ENCODE measurements around the gene ATG4B. TPM values are rescaled to one million over a fixed set of nuclear protein-coding genes. Genes with fewer than 3 reads are reported as not detected.
A peak's percentile ranks its signal among the peaks of the same experiment; 100 is the strongest.

Gene ATG4B
- total RNA-seq, 6 experiments from 2014 or later: 20.6 to 49.8 (median 39.3) TPM

DNA sequence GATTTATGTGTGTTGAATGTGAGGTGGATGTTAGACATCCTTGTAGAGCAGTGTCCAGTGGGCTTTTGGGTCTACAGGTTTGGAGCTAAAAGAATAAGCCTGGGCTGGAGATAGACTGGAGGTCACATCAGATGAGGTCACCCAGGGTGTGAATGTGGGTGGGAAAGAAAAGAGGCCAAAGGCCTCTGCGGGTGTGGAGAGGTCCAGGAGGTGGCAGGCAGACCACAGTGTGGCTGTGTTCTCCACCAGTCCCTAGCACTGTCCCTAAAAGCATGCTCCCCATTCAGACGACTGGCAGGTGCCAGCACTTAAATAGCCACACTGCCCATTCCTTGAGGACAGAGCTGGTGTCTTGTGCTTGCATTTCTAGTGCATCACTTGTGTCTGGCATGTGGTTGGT, 4.1 kb downstream of the ATG4B start:
- Histone ChIP-seq H3K4me3 (no peak overlapping the region), H3K4me1 (peaks cover 0 to 10% (median 4%) of the 10 kb centered on the region in 4 donors), H3K27ac (no peak overlapping the region), H3K9me3 (no peaks in the 10 kb centered on the region), H3K27me3 (no peaks in the 10 kb centered on the region), H3K36me3 (peaks cover 0 to 6% (median 0%) of the 10 kb centered on the region in 4 donors)
- 20% methylated on average over 1 of the region's 2 CpGs for WGBS (ENCODE audit: insufficient coverage, low coverage, low lambda C conversion rate, missing lambda C conversion rate)
- TF ChIP-seq POLR2A (IDR thresholded peaks at IDR 0.05): no peak
- TF ChIP-seq, protein P1, sequence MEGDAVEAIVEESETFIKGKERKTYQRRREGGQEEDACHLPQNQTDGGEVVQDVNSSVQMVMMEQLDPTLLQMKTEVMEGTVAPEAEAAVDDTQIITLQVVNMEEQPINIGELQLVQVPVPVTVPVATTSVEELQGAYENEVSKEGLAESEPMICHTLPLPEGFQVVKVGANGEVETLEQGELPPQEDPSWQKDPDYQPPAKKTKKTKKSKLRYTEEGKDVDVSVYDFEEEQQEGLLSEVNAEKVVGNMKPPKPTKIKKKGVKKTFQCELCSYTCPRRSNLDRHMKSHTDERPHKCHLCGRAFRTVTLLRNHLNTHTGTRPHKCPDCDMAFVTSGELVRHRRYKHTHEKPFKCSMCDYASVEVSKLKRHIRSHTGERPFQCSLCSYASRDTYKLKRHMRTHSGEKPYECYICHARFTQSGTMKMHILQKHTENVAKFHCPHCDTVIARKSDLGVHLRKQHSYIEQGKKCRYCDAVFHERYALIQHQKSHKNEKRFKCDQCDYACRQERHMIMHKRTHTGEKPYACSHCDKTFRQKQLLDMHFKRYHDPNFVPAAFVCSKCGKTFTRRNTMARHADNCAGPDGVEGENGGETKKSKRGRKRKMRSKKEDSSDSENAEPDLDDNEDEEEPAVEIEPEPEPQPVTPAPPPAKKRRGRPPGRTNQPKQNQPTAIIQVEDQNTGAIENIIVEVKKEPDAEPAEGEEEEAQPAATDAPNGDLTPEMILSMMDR (IDR thresholded peaks at IDR 0.05): no peak
- ATAC-seq (peak in 1 of 4 donors; percentile 48), DNase-seq (no peak)
- intact Hi-C loops (cut with DNase I): no loop called here

DNA sequence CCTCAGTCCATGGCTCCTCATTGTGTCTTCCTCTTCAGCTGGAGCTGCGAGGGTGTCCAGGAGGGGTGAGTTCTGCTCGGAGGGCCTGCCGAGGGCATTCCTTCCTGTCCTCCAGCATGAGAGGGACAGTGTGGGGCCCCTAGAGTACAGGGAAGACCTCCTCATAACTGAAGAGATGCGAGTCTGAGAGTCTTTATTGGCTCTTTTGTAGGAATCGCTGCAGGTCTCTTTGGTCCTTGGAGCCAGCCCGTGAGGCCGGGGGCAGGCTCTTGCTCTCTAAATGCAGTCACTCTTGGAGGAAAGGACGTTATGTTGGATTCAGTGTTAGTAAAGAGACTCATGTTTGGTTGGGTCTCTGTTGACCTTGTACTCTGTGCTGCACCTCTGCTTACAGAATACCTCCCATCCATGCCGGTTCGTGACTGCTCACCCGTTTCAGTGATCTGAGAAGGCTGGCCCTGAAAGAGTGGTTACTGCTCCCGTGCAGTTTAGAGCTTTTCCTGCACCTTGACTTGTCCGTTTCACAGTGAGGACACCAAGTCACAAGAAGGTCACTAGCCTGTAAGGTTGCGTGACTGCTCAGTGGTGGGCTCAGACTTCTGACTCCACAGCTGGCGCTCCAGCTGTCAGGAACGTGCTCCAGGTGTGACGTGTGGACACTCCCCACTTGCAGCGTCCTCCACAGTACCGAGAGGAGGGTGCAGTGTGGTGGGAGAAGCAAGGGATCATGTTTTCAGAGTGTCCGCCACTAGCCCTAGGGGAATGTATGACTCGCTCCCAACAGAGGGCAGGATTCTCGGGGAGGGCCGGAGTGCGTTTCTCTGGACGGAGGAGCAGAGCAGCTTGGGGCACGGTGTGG, 7.8 kb downstream of the ATG4B start:
- H3K4me1 ChIP-seq: peaks cover 0 to 8% (median 0%) of the 10 kb centered on the region in 4 donors
- no peak overlapping the region for H3K4me3 ChIP-seq
- no peak for TF ChIP-seq POLR2A (IDR thresholded peaks at IDR 0.05)
- TF ChIP-seq, protein P1 (IDR thresholded peaks at IDR 0.05): no peak
- no peaks in the 10 kb centered on the region for H3K9me3 ChIP-seq
- no peaks in the 10 kb centered on the region for H3K36me3 ChIP-seq
- intact Hi-C loops (cut with DNase I): no loop called here
- WGBS (ENCODE audit: insufficient coverage, low coverage, low lambda C conversion rate, missing lambda C conversion rate): 55% methylated on average over 2 of the region's 26 CpGs
- no peaks in the 10 kb centered on the region for H3K27me3 ChIP-seq
- ATAC-seq (peak in 1 of 4 donors; percentile 19), DNase-seq (no peak)
- H3K27ac ChIP-seq: no peak overlapping the region

DNA sequence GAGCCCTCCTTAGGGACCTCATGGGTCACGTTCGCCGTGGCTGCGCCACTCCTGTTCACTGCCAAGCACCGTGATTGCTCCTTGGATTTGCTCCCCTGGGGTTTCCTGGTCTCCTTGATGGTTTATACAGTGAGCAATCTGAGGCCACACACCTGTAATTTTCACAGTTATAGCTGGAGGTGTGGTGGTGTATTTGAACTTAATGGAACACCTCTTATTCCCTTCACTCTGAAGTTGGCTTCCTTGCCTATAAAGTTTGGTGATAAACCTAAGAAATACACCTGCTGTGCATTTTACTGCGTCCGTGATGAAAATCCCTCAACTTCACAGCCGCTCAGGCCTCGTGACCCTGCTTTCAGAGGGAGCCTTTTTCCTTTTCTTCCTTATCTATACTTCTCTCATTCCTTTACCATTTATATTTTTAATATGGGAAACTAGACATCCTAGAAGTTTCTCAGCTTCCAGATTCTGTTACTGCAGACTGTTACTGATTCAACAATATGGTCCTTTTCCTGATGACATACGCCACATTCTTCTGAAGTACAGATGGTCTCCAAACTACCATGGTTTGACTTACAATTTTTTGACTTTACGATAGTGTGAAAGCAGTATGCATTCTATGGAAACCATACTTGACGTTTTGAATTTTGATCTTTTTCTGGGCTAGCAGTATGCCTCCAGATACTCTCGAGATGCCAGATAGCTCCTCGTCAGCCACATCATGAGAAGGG, 8.6 kb downstream of the ATG4B start:
- TF ChIP-seq, protein P1 (IDR thresholded peaks at IDR 0.05): no peak
- no peak for TF ChIP-seq POLR2A (IDR thresholded peaks at IDR 0.05)
- DNase-seq: no peak
- intact Hi-C loops (cut with DNase I): no loop called here
- ATAC-seq: no peak
- WGBS (ENCODE audit: insufficient coverage, low coverage, low lambda C conversion rate, missing lambda C conversion rate): 89% methylated on average over 10 of the region's 14 CpGs
- Histone ChIP-seq H3K4me1 (peaks cover 0 to 8% (median 0%) of the 10 kb centered on the region in 4 donors), H3K36me3 (no peaks in the 10 kb centered on the region), H3K9me3 (no peaks in the 10 kb centered on the region), H3K27ac (no peak overlapping the region), H3K4me3 (no peak overlapping the region), H3K27me3 (no peaks in the 10 kb centered on the region)

DNA sequence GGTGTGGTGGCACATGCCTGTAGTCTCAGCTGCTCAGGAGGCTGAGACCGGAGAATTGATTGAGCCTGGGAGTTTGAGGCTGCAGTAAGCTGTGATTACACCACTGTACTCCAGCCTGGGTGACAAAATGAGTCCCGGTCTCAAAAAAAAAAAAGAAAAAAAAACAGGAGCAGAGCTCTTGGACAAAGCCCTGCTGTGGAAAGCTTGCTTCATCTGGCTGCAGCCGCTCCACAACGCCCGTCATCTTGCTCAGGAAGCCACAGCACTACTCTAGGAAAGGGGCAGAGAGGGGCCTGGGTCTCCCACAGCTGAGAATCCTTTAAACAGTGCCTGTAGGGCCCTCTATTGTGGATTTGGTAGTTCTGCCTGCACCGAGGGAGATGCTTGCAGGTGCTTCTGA, 11.0 kb downstream of the ATG4B start:
- intact Hi-C loops (cut with DNase I): no loop called here
- no peak for ATAC-seq

More for the DNA sequence above, 11.0 kb downstream of the ATG4B start:
- no peaks in the 10 kb centered on the region for H3K9me3 ChIP-seq
- no peak overlapping the region for H3K4me3 ChIP-seq
- no peak for DNase-seq
- WGBS (ENCODE audit: insufficient coverage, low coverage, low lambda C conversion rate, missing lambda C conversion rate): 88% methylated on average over 5 of the region's 6 CpGs
- H3K27me3 ChIP-seq: no peaks in the 10 kb centered on the region
- H3K36me3 ChIP-seq: peaks cover 0 to 19% (median 0%) of the 10 kb centered on the region in 4 donors
- TF ChIP-seq, protein P1 (IDR thresholded peaks at IDR 0.05): no peak
- no peak for TF ChIP-seq POLR2A (IDR thresholded peaks at IDR 0.05)
- H3K4me1 ChIP-seq: peaks cover 0 to 8% (median 0%) of the 10 kb centered on the region in 4 donors
- no peak overlapping the region for H3K27ac ChIP-seq

All from right lobe of liver (tissue), 6 donors.